Kidney (tissue), 14 donors: ENCODE results near the gene DDI2. TPM values are rescaled to one million over a fixed set of nuclear protein-coding genes. Genes with fewer than 3 reads are reported as not detected.

ENCODE experiments used
- DNase-seq, 5 donors: peaks; one replicate each; pipeline ENCODE4 v3.0.0-alpha.2; 2013 to 2020
- FAIRE-seq: peaks from 2 replicates; lab custom pipeline; 2012; peaks lifted over from hg19 to GRCh38; lab: Jason Lieb, UNC
- H3K27ac ChIP-seq, 2 donors: one replicate each; pipeline ENCODE4 v1.7.0; 2013; ENCODE audit warnings: low read depth in 2 of 2, low read length in 2 of 2, inconsistent platforms in 1 of 2
- H3K27me3 ChIP-seq: one replicate; pipeline ENCODE4 v1.7.1; 2013; ENCODE audit warnings: low read length, inconsistent platforms; ENCODE audit not compliant: control insufficient read depth, insufficient read depth
- H3K36me3 ChIP-seq, 3 donors: one replicate each; pipeline versions ENCODE4 v1.7.0 to v1.7.1; 2013; ENCODE audit warnings: low read length in 3 of 3, control low read depth in 1 of 3, inconsistent platforms in 1 of 3; ENCODE audit not compliant: insufficient read depth in 3 of 3, control insufficient read depth in 2 of 3
- H3K4me1 ChIP-seq, 3 donors: one replicate each; pipeline versions ENCODE4 v1.7.0 to v1.7.1; 2013; ENCODE audit warnings: low read length in 3 of 3, inconsistent platforms in 1 of 3, low read depth in 1 of 3; ENCODE audit not compliant: control insufficient read depth in 2 of 3, insufficient read depth in 2 of 3
- H3K4me3 ChIP-seq, 3 donors: one replicate each; pipeline versions ENCODE4 v1.7.0 to v1.8.1; 2013; ENCODE audit warnings: low read length in 3 of 3, control low read depth in 1 of 3, inconsistent platforms in 1 of 3
- H3K9ac ChIP-seq, 3 donors: one replicate each; pipeline versions ENCODE4 v1.7.0 to v1.7.1; 2013; ENCODE audit warnings: low read length in 3 of 3, control low read depth in 1 of 3, inconsistent platforms in 1 of 3
- H3K9me3 ChIP-seq, 3 donors: one replicate each; pipeline versions ENCODE4 v1.7.0 to v1.7.1; 2013; ENCODE audit warnings: low read length in 3 of 3, control low read depth in 1 of 3, inconsistent platforms in 1 of 3; ENCODE audit not compliant: control insufficient read depth in 2 of 3, insufficient read depth in 1 of 3
- intact Hi-C: fragments of 100-400 bp; cut with DNase I; formaldehyde crosslinking; loops from one replicate; pipeline ENCODE4 v1.11.1; 2022
- polyA plus RNA-seq: library from polyadenylated mRNA; stranded (reverse); fragments of 350-450 nt; fragmentation: Illumina TruSeq; extraction: RNeasy Lipid Tissue Mini Kit (QIAGEN cat#74804); gene quantifications from one replicate; pipeline ENCODE4 v1.2.3, GENCODE V29; 2014; ENCODE audit warnings: low read depth, low replicate concordance; ENCODE audit not compliant: insufficient read depth
- total RNA-seq: library from RNA; stranded (reverse); fragmentation: NEBNext Ultra II Directional; extraction: Animal tissue kit (Norgen Biotek cat#: 25700); gene quantifications from one replicate; pipeline ENCODE4 v1.2.1, GENCODE V29; 2021
- TF ChIP-seq, protein P1 (sequence below): IDR thresholded peaks from 3 replicates; pipeline ENCODE4 v1.5.1; 2012; ENCODE audit warnings: mild to moderate bottlenecking, moderate library complexity, borderline replicate concordance; ENCODE audit not compliant: insufficient read depth; ENCODE audit errors: extremely low read depth
- donor health status: control.
- donor health status: control.
- donor health status: control.
- donor health status: control.
- donor health status: control.
- donor health status: DM: yes; HTN: yes; CAD: no.
- donor health status: Normal renal cell carcinoma (clear cell type).

DDI2 gene
- total and polyA plus RNA-seq, 2 donors from 2014 or later: 4.0 to 28.3 TPM

DNA sequence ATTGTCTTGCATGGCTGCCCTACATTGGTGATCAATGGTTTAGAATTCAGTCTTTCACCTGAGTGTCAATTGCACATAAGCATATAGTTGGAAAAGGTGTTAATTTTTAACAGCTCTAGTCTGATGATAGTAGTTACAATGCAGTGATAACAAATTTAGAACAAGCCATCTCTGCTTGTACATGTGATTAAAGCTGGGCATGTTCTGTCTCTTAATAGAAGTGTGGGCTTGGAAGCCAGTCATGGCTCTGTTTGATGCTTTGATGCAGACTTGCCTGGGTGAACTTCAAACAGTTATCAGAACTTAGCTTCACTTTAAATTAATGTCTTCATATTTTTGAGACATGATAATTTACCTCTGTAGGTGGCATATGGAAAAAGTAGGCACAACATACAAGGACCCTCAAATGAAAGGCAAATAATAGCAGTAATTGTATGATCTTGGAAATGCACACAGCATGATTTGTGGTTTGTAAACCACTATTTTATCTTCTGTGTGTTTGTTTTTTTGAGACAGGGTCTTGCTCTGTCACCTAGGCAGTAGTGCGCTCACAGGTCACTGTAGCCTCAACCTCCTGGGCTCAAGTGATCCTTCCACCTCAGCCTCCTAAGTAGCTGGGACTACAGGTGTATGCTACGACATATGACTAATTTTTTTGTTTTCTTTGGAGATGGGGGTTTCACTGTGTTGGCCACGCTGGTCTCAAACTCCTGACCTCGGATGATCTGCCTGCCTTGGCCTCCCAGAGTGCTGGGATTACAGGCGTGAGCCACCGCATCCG, 3.8 kb downstream of the DDI2 start:
- no peak overlapping the region for H3K27ac ChIP-seq
- TF ChIP-seq, protein P1, sequence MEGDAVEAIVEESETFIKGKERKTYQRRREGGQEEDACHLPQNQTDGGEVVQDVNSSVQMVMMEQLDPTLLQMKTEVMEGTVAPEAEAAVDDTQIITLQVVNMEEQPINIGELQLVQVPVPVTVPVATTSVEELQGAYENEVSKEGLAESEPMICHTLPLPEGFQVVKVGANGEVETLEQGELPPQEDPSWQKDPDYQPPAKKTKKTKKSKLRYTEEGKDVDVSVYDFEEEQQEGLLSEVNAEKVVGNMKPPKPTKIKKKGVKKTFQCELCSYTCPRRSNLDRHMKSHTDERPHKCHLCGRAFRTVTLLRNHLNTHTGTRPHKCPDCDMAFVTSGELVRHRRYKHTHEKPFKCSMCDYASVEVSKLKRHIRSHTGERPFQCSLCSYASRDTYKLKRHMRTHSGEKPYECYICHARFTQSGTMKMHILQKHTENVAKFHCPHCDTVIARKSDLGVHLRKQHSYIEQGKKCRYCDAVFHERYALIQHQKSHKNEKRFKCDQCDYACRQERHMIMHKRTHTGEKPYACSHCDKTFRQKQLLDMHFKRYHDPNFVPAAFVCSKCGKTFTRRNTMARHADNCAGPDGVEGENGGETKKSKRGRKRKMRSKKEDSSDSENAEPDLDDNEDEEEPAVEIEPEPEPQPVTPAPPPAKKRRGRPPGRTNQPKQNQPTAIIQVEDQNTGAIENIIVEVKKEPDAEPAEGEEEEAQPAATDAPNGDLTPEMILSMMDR: no peak
- intact Hi-C loops: no loop called here
- DNase-seq (no peak), FAIRE-seq (no peak)
- H3K27me3 ChIP-seq: no peaks in the 10 kb centered on the region
- H3K4me1 ChIP-seq: peaks cover 5 to 28% (median 15%) of the 10 kb centered on the region in 3 donors
- no peak overlapping the region for H3K9ac ChIP-seq
- H3K9me3 ChIP-seq: no peaks in the 10 kb centered on the region
- peak overlapping the region in 1 of 3 donors; percentile 25 for H3K4me3 ChIP-seq
- H3K36me3 ChIP-seq: no peaks in the 10 kb centered on the region

DNA sequence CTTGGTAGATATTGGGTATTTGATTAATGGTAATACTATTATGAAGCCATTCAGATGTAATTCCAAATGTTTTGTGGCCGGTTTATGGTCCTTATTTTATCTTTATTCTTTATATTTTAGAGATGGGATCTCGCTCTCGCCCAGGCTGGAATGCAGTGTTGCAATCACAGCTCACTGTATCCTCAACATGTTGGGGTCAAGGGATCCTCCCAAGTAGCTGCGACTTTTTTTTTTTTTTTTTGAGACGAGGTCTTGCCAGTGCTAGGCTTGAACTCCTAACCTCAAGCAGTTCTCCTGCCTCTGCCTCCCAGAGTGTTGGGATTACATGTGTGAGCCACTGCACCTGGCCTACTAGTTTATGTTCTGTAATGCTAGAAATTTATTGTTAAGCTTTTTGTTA, 4.7 kb downstream of the DDI2 start:
- Histone ChIP-seq H3K27ac (no peak overlapping the region), H3K4me1 (peaks cover 2 to 22% (median 12%) of the 10 kb centered on the region in 3 donors), H3K27me3 (no peaks in the 10 kb centered on the region), H3K36me3 (peaks cover 0 to 3% (median 0%) of the 10 kb centered on the region in 3 donors), H3K9ac (no peak overlapping the region), H3K4me3 (no peak overlapping the region), H3K9me3 (no peaks in the 10 kb centered on the region)
- TF ChIP-seq, protein P1: no peak
- no peak for FAIRE-seq
- intact Hi-C loops: no loop called here
- DNase-seq: no peak

DNA sequence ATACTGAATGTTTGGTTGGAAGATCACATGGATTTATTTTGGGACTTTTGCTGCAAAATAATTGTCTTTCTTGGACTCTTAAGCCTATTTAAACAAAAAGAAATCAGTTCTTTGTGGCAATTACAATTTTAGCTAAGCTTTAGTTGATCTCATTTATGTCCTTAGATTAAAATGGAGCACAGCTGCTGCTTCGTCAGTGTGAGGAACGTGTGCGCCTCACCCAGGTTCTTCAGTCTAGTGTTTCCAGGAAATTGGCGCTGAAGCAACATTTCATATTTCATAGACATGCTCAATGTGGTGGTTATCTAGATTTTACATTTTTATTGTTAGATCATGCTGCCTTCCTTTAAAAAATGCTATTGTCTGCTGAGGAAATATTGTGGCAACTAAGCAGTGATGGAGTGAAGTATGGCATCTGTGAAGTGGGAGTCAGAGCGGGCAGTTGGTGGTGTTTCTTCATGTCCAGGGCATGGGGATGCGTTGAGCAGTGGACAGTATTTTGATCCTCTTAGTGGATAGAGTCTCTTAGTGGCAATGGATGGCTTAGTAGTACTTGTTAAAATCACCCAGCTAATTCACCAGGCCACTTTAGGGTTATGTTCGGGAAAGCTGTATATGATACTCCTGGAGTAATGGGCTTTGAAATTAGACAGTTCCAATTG, 5.6 kb downstream of the DDI2 start:
- FAIRE-seq: no peak
- H3K27ac ChIP-seq: no peak overlapping the region
- peaks cover 0 to 11% (median 0%) of the 10 kb centered on the region in 3 donors for H3K36me3 ChIP-seq
- intact Hi-C loops: no loop called here
- H3K4me3 ChIP-seq: no peak overlapping the region
- TF ChIP-seq, protein P1: no peak
- H3K4me1 ChIP-seq: peaks cover 2 to 26% (median 12%) of the 10 kb centered on the region in 3 donors
- DNase-seq: no peak
- H3K9me3 ChIP-seq: no peaks in the 10 kb centered on the region
- no peaks in the 10 kb centered on the region for H3K27me3 ChIP-seq
- no peak overlapping the region for H3K9ac ChIP-seq
